ENCODE measurements around the gene FBXO34.
A peak's percentile ranks its signal among the peaks of the same experiment; 100 is the strongest.

FBXO34 gene

DNA sequence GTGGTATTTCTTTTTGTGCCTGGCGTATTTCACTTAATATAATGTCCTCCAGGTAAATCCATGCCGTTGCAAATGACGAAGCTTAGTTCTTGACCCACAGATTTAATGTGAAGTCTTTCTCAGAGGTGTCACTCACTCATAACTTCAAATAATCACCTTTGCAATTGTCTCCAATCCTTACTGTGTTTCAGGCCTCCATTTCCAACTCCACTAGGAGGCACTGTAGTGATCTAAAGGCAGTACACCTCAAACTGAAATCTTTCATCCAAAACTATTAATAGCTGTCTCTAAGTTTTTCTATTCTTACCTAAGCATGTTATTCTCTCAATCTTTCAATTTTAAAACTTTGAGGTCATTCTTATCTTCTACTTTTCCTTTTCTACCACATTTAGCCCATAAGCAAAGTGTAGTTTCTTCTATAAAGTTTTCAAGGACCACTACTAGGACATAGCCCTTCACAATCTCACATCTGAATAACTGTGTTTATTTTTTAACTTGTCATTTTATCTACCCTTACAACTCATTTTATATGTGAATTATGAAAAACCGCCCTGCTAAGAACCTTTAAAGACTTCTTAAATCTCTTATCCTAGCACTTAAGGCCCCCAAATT is 25.5 kb upstream of the FBXO34 start:
- Mint-ChIP-seq H3K36me3 (ENCODE audit: low read depth) (no peaks in the 10 kb centered on the region), H3K4me1 (peaks cover 10% of the 10 kb centered on the region), H3K4me3 (no peak overlapping the region), H3K9me3 (no peaks in the 10 kb centered on the region), H3K27ac (no peak overlapping the region), H3K27me3 (ENCODE audit: low read depth, poor library complexity) (peaks cover 62% of the 10 kb centered on the region)
- no peak for DNase-seq
- TF ChIP-seq, protein P1, sequence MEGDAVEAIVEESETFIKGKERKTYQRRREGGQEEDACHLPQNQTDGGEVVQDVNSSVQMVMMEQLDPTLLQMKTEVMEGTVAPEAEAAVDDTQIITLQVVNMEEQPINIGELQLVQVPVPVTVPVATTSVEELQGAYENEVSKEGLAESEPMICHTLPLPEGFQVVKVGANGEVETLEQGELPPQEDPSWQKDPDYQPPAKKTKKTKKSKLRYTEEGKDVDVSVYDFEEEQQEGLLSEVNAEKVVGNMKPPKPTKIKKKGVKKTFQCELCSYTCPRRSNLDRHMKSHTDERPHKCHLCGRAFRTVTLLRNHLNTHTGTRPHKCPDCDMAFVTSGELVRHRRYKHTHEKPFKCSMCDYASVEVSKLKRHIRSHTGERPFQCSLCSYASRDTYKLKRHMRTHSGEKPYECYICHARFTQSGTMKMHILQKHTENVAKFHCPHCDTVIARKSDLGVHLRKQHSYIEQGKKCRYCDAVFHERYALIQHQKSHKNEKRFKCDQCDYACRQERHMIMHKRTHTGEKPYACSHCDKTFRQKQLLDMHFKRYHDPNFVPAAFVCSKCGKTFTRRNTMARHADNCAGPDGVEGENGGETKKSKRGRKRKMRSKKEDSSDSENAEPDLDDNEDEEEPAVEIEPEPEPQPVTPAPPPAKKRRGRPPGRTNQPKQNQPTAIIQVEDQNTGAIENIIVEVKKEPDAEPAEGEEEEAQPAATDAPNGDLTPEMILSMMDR (IDR thresholded peaks at IDR 0.05) = peak; percentile 49

DNA sequence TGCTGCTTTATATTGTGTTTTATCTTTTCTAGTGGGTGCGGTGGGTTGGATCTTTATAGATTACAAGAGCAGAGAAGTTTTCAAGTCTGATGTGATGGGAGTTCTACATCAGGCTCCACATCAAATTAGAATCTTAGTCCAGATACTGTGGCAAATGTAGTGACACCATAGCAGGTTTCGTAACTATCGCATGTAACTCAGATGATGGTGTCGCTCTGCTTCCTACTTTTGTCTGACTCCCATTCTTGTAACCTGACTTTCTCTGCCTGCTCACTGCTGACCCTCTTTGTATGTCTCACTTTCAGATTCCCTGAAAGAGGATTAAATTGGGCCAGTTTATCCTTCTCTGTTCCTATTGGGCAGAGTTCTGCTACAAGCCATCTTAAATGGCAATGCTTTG is 22.8 kb upstream of the FBXO34 start:
- Mint-ChIP-seq H3K4me1 (peaks cover 10% of the 10 kb centered on the region), H3K27ac (no peak overlapping the region), H3K27me3 (ENCODE audit: low read depth, poor library complexity) (peaks cover 44% of the 10 kb centered on the region), H3K9me3 (no peaks in the 10 kb centered on the region), H3K36me3 (ENCODE audit: low read depth) (no peaks in the 10 kb centered on the region), H3K4me3 (no peak overlapping the region)
- no peak for DNase-seq
- TF ChIP-seq, protein P1 (IDR thresholded peaks at IDR 0.05) = no peak

DNA sequence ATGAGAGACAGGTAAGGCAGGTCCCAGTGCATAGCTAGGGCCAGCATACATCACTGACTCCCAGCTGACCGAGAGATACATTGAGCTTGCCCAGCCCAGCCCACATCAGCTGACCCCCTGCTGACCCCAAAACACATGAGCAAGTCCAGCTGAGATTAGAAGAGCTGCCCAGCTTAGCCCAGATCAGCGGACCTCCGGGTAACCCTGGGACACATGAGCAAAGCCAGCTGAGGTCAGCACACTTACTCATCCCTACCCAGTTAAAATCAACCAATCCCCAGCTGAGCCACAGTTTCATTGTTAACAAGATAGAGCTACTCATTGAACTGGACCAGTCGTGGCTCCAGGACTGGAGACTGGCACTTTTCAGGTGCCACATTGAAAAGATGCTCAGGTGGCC is 21.8 kb upstream of the FBXO34 start:
- DNase-seq = no peak
- H3K4me1 Mint-ChIP-seq = peaks cover 10% of the 10 kb centered on the region
- H3K27ac Mint-ChIP-seq = no peak overlapping the region
- H3K4me3 Mint-ChIP-seq = no peak overlapping the region
- no peaks in the 10 kb centered on the region for H3K36me3 Mint-ChIP-seq (ENCODE audit: low read depth)
- no peaks in the 10 kb centered on the region for H3K9me3 Mint-ChIP-seq
- peaks cover 35% of the 10 kb centered on the region for H3K27me3 Mint-ChIP-seq (ENCODE audit: low read depth, poor library complexity)
- TF ChIP-seq, protein P1 (IDR thresholded peaks at IDR 0.05) = no peak

DNA sequence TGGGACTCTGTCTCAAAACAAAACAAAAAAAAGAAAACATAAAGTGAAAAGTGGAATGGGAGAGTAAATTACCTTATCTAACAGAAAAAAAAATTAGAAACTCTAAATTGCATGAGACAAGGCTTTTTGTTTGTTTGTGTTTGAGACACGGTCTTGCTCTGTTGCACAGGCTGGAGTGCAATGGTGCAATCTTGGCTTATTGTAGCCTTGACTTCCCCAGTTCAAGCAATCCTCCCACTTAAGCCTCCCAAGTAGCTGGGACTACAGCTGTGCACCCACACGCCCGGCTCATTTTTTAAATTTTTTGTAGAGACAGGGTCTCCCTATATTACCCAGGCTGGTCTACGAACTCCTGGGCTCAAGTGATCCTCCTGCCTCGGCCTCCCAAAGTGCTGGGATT is 17.9 kb upstream of the FBXO34 start:
- TF ChIP-seq, protein P1 (IDR thresholded peaks at IDR 0.05) = no peak
- no peak for DNase-seq
- Mint-ChIP-seq H3K36me3 (ENCODE audit: low read depth) (no peaks in the 10 kb centered on the region), H3K27ac (no peak overlapping the region), H3K27me3 (ENCODE audit: low read depth, poor library complexity) (peaks cover 27% of the 10 kb centered on the region), H3K4me1 (peaks cover 21% of the 10 kb centered on the region), H3K9me3 (no peaks in the 10 kb centered on the region), H3K4me3 (no peak overlapping the region)

DNA sequence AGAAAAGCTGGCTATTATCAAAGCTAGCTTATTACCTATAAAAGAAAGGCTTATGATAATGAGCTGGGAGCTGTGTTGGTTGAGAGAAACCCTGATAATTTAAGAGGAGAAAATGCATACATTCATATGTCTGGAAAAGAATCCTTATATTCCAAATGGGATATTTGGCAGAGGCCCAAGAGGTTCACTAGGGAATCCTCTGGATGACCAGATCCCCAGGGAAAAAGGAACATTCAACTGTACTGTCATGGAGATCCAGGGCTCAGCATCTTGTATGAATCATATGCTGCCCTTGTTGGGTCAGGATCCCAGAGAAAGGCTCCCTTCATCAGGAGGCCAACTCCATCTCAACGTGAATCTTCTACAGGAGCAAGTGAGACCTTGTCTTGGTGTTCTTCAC is 16.6 kb upstream of the FBXO34 start:
- Mint-ChIP-seq H3K27ac (no peak overlapping the region), H3K27me3 (ENCODE audit: low read depth, poor library complexity) (peaks cover 21% of the 10 kb centered on the region), H3K4me3 (no peak overlapping the region), H3K9me3 (no peaks in the 10 kb centered on the region), H3K4me1 (peaks cover 13% of the 10 kb centered on the region), H3K36me3 (ENCODE audit: low read depth) (no peaks in the 10 kb centered on the region)
- DNase-seq = no peak
- TF ChIP-seq, protein P1 (IDR thresholded peaks at IDR 0.05) = no peak

DNA sequence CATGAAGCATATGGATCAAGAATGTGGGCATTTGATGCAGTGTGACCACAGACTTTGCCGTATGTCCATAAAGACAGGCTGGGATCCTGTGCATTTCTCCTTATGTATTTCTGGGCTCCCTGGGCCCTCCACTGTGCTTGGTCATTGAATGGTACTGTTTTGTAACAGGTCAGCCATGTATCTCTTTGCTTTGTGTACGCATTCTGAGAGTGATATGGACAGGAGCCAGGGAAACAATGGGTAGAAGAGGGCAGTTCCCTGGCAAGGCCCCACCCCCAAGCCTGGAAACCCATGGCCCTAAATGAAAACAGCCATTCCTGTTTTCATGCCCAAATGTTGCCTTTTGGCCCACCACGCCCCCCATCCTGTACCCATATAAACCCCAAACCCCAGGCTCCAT is 15.2 kb upstream of the FBXO34 start:
- Mint-ChIP-seq H3K9me3 (no peaks in the 10 kb centered on the region), H3K4me3 (no peak overlapping the region), H3K27ac (no peak overlapping the region)

More for the DNA sequence above, 15.2 kb upstream of the FBXO34 start:
- DNase-seq = no peak
- Mint-ChIP-seq H3K27me3 (ENCODE audit: low read depth, poor library complexity) (peaks cover 24% of the 10 kb centered on the region), H3K4me1 (peaks cover 11% of the 10 kb centered on the region), H3K36me3 (ENCODE audit: low read depth) (no peaks in the 10 kb centered on the region)
- TF ChIP-seq, protein P1 (IDR thresholded peaks at IDR 0.05) = no peak
